LHCN-M2 (cell line): Measurements from ENCODE around the gene OR2C1. TPM values are rescaled to one million over a fixed set of nuclear protein-coding genes. Genes with fewer than 3 reads are reported as not detected.

Experiments
- DNase-seq: peaks from one replicate; pipeline ENCODE4 v3.0.0-alpha.2; 2012; ENCODE audit warnings: low read depth
- total RNA-seq: library from RNA; depleted of rRNA; stranded (reverse); fragments of >200 nt; gene quantifications from 2 replicates; pipeline ENCODE4 v1.2.3, GENCODE V29; 2014; rRNA removed

Gene OR2C1
- total RNA-seq, 1 experiment from 2014 or later: 0.17 TPM

DNA sequence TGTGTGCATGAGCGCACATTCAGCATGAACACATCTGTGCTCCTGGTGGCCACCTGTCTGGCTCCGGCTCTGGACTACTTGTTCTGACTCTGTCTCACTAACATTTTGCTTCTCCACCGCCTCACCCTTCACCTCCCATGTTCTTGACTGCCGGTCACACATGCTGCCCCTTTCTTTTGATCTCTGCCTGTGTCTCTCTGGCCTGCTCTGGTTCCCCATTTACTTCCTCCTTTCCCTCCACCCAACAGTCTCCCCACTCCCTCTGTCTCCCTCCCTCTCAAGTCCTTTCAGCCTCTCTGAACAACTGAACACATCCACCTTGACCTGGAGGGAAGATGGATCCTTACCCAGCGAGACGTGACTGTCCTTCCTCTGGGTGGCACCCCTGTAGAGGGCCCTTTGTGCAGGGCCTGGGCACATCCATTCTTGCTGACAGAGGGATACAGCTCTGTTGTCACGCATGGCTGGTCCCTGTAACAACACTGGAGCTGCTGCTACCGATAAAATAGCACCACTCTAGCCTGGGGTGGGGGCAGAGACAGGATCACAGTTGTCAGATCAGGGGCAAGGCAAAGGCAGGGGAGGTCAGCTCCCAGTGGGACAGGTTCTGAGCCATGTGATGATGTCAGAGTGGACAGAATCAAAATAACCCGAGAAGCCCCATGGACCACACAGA is 34.1 kb downstream of the OR2C1 start:
- DNase-seq: no peak

DNA sequence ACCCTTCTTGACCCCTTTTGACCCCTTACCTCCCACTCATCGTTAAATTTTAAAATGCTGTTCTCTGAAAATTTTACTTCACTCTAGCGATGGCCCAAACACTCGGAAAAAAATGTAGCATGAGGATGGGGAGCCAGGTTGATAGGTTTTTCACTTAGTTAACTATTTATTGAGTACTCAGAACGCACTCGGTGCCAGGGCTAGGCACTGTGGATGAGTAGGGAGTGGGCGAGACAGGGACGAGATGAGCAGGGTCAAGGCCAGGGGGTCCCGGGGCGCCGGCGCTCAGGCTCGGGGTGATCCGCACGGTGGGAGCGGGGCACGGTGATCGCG is 44.7 kb downstream of the OR2C1 start:
- no peak for DNase-seq

DNA sequence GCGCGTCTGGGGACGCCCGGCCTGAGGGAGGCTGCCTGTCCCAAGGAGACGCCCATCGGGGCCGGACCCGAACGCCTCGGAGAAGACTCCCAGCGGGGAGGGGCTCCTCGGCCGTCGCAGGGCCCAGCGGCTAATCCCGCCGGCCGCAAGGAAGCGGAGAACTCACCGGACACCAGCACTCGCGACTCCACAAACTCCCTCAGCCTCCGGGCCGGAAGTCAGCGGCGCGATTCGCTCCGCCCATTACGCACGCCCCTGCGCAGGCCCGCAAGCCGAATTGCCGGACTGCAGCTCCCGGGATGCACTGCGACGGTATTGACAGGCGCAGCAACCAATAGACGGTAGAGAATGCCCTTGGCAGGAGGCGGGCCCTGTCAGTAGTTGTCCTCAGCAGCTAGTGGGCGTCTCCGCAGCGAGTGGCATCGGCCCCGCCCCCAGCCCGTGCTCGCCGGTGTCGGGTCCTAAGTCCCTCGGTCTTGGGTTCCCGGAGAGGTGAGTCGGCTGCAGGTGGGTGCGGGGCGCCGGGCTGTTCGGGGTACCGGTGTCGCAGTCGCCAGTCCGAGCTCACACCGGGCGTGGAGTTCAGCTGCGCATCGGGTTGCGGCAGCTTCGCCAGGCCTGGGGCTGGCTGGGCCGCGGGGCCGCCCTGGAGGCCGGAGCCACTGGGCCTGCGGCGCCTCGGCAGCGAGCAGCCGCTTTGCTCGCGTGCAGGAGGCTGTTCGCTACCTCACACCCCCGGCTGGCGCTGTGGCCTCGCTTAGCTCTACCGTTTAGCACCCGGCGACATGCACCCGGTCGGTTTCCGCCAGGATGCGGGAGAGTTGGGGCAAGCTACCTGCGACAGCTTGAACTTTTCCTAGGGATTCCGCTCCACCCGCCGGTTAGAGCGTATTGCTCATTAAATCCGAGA is 45.3 kb downstream of the OR2C1 start, which contains the start of the genes ZNF174 and ZSCAN32:
Gene ZNF174, plus strand, starts transcription at position 437 of the 910 bp plus-strand sequence. CDS start 790 bp downstream, outside the sequence.
Gene ZSCAN32, minus strand, starts transcription at position 226 of the 910 bp plus-strand sequence. CDS start 3,447 bp downstream, outside the sequence.
- DNase-seq: peak; percentile 99

GRCh38 chr16:3401719-3402397 is 46.2 kb downstream of the OR2C1 start:
- peak; percentile 15 for DNase-seq

Other genes starting within 250 kb of the OR2C1 start
- 17.0 and 19.2 TPM in 2 replicates for gene ZNF205, start 243.3 kb upstream of the OR2C1 start, total RNA-seq
- gene ZNF213, start 220.9 kb upstream of the OR2C1 start, total RNA-seq: 4.6 and 4.7 TPM in 2 replicates
- gene OR1F1, start 167.7 kb upstream of the OR2C1 start, total RNA-seq: not detected in 2 replicates
- 10.4 and 11.9 TPM in 2 replicates for gene ZNF200, start 120.7 kb upstream of the OR2C1 start, total RNA-seq
- 0.06 TPM in 1 of 2 replicates, not detected in the other for gene MEFV, start 99.3 kb upstream of the OR2C1 start, total RNA-seq
- 35.5 and 43.5 TPM in 2 replicates for gene ZNF263, start 72.4 kb upstream of the OR2C1 start, total RNA-seq
- 2.3 and 3.9 TPM in 2 replicates for gene TIGD7, start 50.5 kb upstream of the OR2C1 start, total RNA-seq
- 15.8 and 18.7 TPM in 2 replicates for gene ZNF75A, start 50.4 kb upstream of the OR2C1 start, total RNA-seq
- gene ZSCAN32, start 45.1 kb downstream of the OR2C1 start, total RNA-seq: 9.4 and 14.5 TPM in 2 replicates
- gene ZNF174, start 45.3 kb downstream of the OR2C1 start, total RNA-seq: 10.7 and 13.4 TPM in 2 replicates
- gene ZNF597, start 87.6 kb downstream of the OR2C1 start, total RNA-seq: 1.9 TPM in 2 replicates
- gene NAA60, start 87.8 kb downstream of the OR2C1 start, total RNA-seq: 10.5 and 50.2 TPM in 2 replicates
- not detected in 2 replicates for gene C16orf90, start 139.6 kb downstream of the OR2C1 start, total RNA-seq
- gene CLUAP1, start 145.1 kb downstream of the OR2C1 start, total RNA-seq: 17.8 and 18.8 TPM in 2 replicates
- not detected in 2 replicates for gene NLRC3, start 221.5 kb downstream of the OR2C1 start, total RNA-seq